ENCODE results near the gene NAT14. TPM values are rescaled to one million over a fixed set of nuclear protein-coding genes. Genes with fewer than 3 reads are reported as not detected.
A peak's percentile ranks its signal among the peaks of the same experiment; 100 is the strongest.

NAT14 gene, protein sequence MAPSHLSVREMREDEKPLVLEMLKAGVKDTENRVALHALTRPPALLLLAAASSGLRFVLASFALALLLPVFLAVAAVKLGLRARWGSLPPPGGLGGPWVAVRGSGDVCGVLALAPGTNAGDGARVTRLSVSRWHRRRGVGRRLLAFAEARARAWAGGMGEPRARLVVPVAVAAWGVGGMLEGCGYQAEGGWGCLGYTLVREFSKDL
- total RNA-seq: 10 to 100 TPM in 1 of 2 donors, 1 to 10 TPM in 1; 7.1 to 12.3 TPM

DNA sequence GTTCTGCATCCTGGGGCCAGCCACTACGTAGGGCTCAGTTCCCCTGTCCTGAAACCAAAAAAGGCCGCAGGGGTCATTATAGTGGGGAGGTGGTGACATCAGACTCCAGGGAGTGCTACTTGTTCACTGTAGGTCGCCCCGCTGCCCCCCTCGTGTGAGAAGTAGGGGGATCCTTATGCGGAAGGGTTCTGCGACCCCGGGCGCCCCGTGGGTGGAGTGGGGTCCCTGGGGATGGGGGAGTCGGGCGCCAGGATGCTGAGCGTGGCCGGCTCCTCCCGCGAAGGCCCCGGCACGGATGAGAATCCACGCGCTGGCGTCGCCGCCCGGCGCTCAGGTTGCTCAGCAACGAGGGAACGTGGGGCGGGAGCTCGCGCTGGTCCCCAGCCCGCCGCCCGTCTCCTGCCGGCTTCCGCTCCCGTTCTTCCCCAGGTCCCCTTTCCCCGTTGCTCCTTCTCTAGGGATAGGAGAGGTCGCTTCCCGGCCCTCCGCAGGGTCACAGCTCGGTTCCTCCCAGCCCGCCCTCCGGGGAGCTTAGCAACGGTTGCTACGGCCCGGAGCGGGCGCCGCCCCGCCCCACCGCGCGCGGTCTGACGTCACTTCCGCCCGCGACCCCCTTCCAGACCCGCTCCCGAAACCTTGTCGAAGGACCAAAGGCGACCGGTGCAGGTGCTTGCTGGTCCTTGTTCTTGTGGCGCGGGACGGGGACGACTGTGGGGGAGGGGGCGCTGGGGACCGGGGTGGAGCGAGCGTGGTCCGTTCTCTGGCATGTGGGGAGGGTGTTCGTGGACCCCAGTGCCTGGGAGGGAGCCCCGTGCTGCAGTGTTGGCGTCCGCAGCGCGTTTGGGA, at the start of gene NAT14:
Gene NAT14, plus strand, starts transcription at position 596 of the 846 bp plus-strand sequence. CDS start 521 bp downstream, outside the sequence.
- Mint-ChIP-seq H3K4me1 (peaks cover 8% of the 10 kb centered on the region), H3K27ac (peak within 1 kb of the TSS; percentile 75), H3K9me3 (no peaks in the 10 kb centered on the region), H3K27me3 (no peaks in the 10 kb centered on the region), H3K4me3 (peak within 1 kb of the TSS; percentile 70), H3K36me3 (ENCODE audit: low read depth) (peaks cover 4% of the 10 kb centered on the region)
- peak; percentile 73 for ATAC-seq (replicated peaks)

DNA sequence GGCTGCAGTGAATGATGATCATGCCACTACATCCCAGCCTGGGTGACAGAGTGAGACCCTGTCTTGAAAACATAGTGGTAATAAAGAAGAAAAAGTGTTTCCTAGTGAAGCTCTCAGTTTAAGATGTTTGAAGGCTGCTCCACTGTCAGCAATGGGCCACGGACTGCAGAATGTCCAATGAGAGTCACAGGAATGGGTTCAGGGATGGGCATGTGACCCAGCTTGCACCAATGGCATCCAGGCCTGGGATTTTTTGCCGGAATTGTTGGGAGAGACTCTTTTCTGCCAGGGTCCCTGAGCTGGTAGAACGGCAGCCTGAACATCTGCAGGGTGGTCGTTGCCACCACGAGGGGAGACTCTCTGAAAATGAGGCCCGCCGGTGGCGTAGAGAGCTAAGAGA, 48.1 kb upstream of the NAT14 start:
- Mint-ChIP-seq H3K9me3 (no peaks in the 10 kb centered on the region), H3K27me3 (peaks cover 33% of the 10 kb centered on the region), H3K4me3 (no peak overlapping the region), H3K36me3 (ENCODE audit: low read depth) (peaks cover 11% of the 10 kb centered on the region), H3K27ac (no peak overlapping the region), H3K4me1 (peaks cover 10% of the 10 kb centered on the region)
- ATAC-seq (replicated peaks): no peak

DNA sequence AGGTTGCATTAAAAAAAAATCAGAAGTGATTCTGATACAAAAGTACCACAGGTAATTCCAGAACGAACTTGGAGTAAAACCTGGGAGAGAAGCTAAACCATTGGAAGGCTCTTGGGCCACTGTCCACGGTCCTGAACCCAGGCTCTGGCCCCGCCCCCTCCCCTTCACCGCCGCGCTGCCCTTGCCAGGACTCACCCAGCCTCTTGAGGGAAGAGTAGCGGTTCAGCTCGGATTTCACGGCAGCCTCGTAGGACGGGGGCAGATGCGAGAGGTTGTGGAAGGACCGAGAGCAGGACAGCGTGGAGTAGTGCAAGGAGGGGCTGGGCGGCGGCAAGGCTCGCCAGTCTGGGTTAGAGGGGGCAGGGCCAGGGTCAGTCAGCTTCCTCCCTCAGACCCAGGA, 47.6 kb upstream of the NAT14 start:
- Mint-ChIP-seq H3K27ac (no peak overlapping the region), H3K9me3 (no peaks in the 10 kb centered on the region), H3K36me3 (ENCODE audit: low read depth) (peaks cover 11% of the 10 kb centered on the region), H3K4me1 (peaks cover 10% of the 10 kb centered on the region), H3K27me3 (peaks cover 29% of the 10 kb centered on the region), H3K4me3 (no peak overlapping the region)
- no peak for ATAC-seq (replicated peaks)

DNA sequence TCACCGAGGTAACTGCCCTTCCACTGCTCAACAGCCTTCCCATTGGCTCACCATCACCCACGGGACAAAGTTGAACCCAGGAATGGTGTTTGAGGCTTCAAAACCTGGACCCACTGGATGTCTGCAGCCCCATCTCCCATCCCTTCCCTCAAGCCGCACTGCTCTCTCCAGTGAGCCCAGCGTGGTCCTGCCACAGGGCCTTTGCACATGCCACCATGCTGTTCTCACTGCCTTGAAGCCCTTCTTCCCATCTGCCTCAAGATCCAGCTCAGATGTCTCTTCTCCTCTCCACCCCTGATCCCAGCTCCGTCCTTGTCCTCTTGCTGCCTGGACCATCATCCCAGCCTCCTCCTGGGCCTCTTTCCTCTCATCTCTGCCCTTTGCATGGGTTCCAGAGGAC, 45.9 kb upstream of the NAT14 start:
- H3K4me3 Mint-ChIP-seq: no peak overlapping the region
- no peak for ATAC-seq (replicated peaks)
- H3K9me3 Mint-ChIP-seq: no peaks in the 10 kb centered on the region
- peaks cover 38% of the 10 kb centered on the region for H3K27me3 Mint-ChIP-seq
- H3K27ac Mint-ChIP-seq: no peak overlapping the region
- peaks cover 10% of the 10 kb centered on the region for H3K4me1 Mint-ChIP-seq
- peaks cover 11% of the 10 kb centered on the region for H3K36me3 Mint-ChIP-seq (ENCODE audit: low read depth)

DNA sequence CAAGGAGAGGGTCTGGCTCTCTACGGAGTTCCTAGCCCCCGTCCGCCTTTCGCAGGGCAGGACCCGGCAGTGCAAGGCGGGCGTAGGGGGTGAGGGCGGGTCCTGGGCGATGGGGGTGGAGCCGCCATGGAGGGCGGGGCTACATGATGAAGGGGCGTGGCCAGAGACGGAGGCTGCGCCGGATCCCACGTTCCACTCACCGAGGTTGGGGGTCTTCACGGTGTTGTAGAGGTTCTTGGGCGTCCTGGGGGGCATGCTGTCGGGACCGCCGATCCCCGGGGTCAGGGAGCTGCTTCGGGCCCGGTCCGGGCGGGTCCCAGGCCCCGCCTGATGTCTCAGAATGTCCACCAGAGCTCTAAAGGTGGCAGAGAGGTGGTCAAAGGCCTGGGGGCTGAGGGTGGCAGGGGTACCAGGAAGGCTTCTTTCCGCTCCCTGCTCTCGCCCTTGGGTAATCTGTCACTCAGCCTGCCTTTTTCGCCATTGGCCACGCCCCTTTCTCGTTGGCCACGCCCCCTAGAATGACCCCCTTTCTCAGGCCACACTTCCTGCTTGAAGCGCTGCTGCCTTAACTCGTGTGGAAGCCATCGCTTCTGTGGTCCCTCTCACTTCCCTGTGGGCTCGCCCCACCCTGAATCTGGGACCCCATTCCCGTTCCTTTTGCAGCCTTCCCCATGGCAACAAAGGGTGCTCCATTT, 44.4 kb upstream of the NAT14 start:
- peaks cover 10% of the 10 kb centered on the region for H3K4me1 Mint-ChIP-seq
- H3K27ac Mint-ChIP-seq: no peak overlapping the region
- H3K9me3 Mint-ChIP-seq: no peaks in the 10 kb centered on the region
- peaks cover 11% of the 10 kb centered on the region for H3K36me3 Mint-ChIP-seq (ENCODE audit: low read depth)
- H3K27me3 Mint-ChIP-seq: peaks cover 48% of the 10 kb centered on the region
- peak overlapping the region; percentile 20 for H3K4me3 Mint-ChIP-seq
- no peak for ATAC-seq (replicated peaks)

DNA sequence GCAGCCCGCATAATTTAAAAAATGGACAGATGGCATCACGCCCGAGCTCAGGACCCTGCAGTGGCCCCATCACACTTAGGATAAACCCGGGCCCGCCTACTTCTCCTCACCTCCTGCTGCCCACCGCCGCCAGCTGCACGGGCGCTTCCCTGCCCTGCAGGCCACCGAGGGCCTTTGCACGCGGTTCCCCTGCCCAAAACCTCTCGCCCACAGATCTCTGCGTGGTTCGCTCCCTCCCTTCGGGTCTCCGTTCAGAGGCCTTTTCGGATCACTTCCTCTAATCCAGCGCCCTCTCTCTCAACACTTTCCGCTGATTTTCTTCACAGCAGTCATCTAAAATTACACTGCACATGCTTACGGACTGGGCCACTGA, 43.7 kb upstream of the NAT14 start:
- Mint-ChIP-seq H3K27ac (no peak overlapping the region), H3K27me3 (peaks cover 53% of the 10 kb centered on the region), H3K4me1 (peaks cover 10% of the 10 kb centered on the region), H3K9me3 (no peaks in the 10 kb centered on the region), H3K36me3 (ENCODE audit: low read depth) (peaks cover 11% of the 10 kb centered on the region), H3K4me3 (peak overlapping the region; percentile 20)
- ATAC-seq (replicated peaks): no peak

DNA sequence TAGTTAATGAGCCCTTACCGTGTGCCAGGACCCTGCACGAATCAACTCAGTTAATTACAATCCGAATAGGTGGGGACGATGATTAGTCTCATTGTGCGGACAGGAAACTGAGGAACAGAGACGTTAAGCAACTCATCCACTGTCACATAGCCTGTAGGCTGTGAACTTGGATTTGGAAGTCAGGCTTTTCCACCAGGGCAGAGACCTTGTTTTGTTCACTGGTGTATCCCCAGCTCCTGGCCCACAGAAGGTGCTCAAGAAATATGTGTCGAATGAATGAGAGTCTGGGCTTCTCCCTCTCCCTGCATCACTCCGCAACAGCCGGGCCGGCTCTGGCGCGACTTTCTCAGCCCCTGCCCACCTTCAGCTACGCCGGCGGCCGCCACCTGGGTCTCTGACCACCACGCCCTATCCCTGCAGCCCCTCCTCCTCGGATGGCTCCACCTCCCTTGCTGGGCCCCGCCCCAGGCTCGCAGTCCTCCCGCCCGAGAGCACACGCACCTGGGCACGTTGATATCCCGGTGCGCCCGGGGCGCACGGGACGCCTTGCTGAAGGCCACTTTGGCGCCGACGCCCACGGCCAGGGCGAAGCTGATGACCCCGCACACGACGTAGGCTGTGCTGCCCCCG, 43.2 kb upstream of the NAT14 start:
- ATAC-seq (replicated peaks): peak; percentile 42
- peak overlapping the region; percentile 20 for H3K4me3 Mint-ChIP-seq
- no peak overlapping the region for H3K27ac Mint-ChIP-seq
- peaks cover 10% of the 10 kb centered on the region for H3K4me1 Mint-ChIP-seq
- no peaks in the 10 kb centered on the region for H3K9me3 Mint-ChIP-seq
- peaks cover 11% of the 10 kb centered on the region for H3K36me3 Mint-ChIP-seq (ENCODE audit: low read depth)
- H3K27me3 Mint-ChIP-seq: peaks cover 53% of the 10 kb centered on the region

DNA sequence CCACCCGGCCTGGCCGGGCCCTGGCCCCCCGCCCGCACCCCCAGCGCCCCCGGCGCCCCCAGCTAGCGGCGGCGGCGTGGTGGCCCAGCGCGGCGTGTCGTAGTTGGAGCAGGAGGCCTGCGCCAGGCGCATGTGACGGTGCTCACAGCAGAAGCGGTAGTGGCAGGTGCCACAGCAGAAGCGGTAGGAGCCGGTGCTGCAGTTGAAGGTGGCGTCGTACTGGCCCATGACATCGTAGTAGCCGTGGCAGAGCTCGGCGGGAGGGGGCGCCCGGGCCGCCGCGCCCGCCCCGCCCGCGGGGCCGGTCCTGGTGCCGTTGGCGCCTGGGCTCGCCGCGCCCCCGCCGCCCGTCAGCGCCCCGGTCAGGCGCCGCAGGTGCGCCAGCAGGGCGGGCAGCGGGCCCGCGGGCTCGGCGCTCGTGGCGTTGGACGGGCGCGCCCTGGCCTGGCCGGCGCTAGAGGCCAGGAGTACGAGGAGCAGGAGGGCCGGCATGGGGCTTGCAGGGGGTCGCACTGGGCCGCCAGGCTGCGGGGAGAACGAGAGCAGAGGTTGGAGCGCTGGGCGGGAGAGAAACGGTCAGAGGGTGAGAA, 42.5 kb upstream of the NAT14 start:
- Mint-ChIP-seq H3K36me3 (ENCODE audit: low read depth) (peaks cover 11% of the 10 kb centered on the region), H3K4me1 (peaks cover 10% of the 10 kb centered on the region), H3K9me3 (no peaks in the 10 kb centered on the region), H3K27me3 (peaks cover 53% of the 10 kb centered on the region), H3K27ac (no peak overlapping the region), H3K4me3 (no peak overlapping the region)
- no peak for ATAC-seq (replicated peaks)

DNA sequence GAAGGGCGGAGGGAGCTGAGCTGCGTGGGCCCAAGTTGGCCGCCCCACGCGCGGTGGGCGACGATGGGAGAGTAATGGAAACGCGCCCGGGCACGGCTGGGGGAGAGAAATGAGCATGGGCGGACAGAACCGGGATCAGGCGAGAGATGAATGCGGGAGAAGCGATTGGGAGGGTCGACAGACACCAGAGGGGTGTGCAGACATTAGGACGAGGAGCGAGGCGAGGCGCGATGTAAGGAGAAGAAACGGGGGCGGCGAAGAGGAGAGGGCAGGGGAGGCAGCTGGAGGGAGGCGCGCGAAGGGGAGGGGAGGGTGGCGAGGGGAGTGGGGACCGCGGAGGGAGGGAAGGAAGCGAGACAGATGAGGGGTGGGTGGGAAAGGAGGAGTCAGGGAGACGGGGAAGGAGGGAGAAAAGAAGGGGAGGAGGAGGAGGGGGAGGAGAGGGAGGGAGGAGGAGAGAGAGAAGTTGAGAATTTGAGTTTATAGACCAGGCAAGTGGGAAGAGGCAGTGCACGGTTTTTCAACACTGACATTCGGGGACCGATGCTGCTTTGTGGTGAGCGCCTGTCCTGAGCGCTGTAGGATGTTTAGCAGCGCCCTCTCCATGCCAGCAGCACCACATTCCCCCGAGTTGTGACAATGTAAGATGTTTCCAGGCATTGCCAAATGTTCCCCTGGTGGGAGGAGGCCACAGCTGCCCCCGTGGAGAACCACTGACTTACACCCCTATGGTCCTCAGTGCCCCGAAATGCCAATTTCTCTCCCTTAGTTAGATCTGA, 41.8 kb upstream of the NAT14 start, which contains the start of gene SHISA7:
Gene SHISA7, minus strand, starts transcription at position 256 of the 779 bp plus-strand sequence. CDS start 437 bp downstream, outside the sequence.
- Mint-ChIP-seq H3K4me1 (peaks cover 10% of the 10 kb centered on the region), H3K36me3 (ENCODE audit: low read depth) (peaks cover 11% of the 10 kb centered on the region), H3K27me3 (peaks cover 53% of the 10 kb centered on the region), H3K9me3 (no peaks in the 10 kb centered on the region), H3K27ac (no peak within 1 kb of the TSS), H3K4me3 (no peak within 1 kb of the TSS)
- no peak for ATAC-seq (replicated peaks)

DNA sequence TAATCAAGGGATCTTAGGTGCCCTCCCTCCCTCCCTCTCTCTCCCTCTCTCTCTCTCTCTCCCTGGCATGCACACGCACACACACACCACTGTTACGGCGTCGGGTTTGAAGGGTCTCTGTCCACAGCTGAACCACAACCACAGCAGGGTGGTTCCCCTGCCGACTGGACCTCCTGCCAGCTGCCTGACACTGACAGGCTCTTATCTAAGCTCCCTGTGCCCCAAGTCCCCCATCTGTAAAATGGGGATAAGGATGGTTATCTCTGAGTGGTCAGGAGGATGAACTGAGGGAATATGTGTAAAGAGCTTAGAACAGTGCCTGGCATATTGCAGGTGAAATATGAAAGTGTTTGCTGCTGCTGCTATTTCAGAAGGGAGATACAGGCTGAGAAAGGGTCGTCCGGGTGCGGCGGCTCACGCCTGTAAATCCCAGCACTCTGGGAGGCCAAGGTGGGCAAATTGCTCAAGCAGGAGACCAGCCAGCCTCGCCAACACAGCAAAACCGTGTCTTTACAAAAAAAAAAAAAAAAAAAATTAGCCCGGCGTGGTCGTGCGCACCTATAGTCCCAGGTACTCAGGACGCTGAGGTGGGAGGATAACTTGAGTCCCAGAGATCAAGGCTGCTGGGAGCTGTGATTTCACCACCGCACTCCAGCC, 41.0 kb upstream of the NAT14 start:
- ATAC-seq (replicated peaks): no peak
- H3K4me1 Mint-ChIP-seq: peaks cover 10% of the 10 kb centered on the region
- H3K27ac Mint-ChIP-seq: no peak overlapping the region
- no peak overlapping the region for H3K4me3 Mint-ChIP-seq
- peaks cover 11% of the 10 kb centered on the region for H3K36me3 Mint-ChIP-seq (ENCODE audit: low read depth)
- H3K27me3 Mint-ChIP-seq: peaks cover 50% of the 10 kb centered on the region
- H3K9me3 Mint-ChIP-seq: no peaks in the 10 kb centered on the region

DNA sequence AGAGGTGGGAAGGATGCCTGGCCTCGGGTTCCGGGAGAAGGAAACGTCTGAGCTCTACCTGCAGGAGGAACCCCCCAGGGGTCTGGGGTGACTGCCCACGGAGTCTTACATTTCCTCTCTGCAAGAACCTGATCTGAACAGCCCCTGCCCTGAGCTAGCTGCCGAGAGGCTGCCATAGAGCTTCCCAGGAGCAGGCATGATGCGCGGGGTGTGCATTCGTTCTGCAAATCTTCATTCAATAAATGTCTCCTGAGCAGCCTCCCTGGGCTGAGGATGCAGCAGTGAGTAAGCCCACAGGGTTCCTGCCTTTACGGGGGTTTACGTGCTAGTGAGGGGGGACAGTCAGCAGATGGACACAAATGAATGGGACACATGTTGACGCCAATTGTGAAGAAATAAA, 40.3 kb upstream of the NAT14 start:
- H3K4me3 Mint-ChIP-seq: no peak overlapping the region
- H3K36me3 Mint-ChIP-seq (ENCODE audit: low read depth): peaks cover 11% of the 10 kb centered on the region
- peaks cover 43% of the 10 kb centered on the region for H3K27me3 Mint-ChIP-seq
- peaks cover 10% of the 10 kb centered on the region for H3K4me1 Mint-ChIP-seq
- no peaks in the 10 kb centered on the region for H3K9me3 Mint-ChIP-seq
- H3K27ac Mint-ChIP-seq: no peak overlapping the region
- ATAC-seq (replicated peaks): no peak

DNA sequence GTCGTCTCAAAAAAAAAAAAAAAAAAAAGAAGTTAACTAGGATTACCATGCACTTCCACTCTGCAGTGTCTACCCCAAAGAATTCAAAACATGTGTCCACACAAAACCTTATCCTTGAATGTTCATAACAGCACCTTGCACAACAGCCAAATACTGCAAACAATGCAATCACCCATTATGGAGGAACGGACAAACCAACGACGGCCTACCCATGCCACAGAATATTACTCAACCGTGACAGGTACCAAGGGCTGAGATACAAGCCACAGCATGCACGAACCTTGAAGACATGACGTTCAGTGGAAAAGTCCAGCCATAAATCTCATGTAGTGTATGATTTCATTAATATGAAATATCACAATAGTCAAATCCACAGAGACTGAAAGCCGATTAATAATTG, 38.9 kb upstream of the NAT14 start:
- Mint-ChIP-seq H3K27ac (no peak overlapping the region), H3K4me1 (peaks cover 6% of the 10 kb centered on the region), H3K27me3 (peaks cover 42% of the 10 kb centered on the region), H3K4me3 (no peak overlapping the region), H3K36me3 (ENCODE audit: low read depth) (peaks cover 7% of the 10 kb centered on the region), H3K9me3 (no peaks in the 10 kb centered on the region)
- no peak for ATAC-seq (replicated peaks)

Data from activated T-helper 17 cell treated with anti-CD3 and anti-CD28 coated beads, Interleukin-2, amount 50 U/mL, for 72 hours (primary cell).